C4-2B (cell line): ENCODE data around the gene MAK.

ENCODE experiments used
- ZFX ChIP-seq: fragments of 450-650 bp; IDR thresholded peaks from 2 replicates; pipeline ENCODE4 v1.6.1; 2017
- TF ChIP-seq, protein P1 (sequence below): fragments of 450-650 bp; conservative IDR thresholded peaks from 2 replicates; pipeline ENCODE4 v1.5.1; 2017; ENCODE audit warnings: mild to moderate bottlenecking

DNA sequence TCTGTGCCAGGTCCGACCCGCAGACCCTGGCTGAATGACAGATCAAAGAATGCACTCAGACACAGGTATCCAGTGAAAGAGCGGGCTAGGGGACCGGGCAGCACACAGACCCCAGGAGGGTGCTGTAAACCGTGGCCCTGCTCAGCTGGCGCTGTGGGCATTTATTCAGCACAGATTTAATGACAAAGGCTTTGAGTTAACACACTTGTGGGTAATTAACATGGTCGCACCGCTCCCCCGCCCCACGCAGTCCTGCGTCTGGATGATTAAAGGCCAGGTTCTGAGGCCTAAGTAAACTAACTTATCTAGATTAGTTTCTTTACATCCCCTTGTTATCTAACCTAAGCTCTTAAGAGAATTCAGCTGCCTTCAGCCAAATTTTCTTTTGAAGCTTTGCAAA, 3.5 kb downstream of the MAK start:
- TF ChIP-seq, protein P1, sequence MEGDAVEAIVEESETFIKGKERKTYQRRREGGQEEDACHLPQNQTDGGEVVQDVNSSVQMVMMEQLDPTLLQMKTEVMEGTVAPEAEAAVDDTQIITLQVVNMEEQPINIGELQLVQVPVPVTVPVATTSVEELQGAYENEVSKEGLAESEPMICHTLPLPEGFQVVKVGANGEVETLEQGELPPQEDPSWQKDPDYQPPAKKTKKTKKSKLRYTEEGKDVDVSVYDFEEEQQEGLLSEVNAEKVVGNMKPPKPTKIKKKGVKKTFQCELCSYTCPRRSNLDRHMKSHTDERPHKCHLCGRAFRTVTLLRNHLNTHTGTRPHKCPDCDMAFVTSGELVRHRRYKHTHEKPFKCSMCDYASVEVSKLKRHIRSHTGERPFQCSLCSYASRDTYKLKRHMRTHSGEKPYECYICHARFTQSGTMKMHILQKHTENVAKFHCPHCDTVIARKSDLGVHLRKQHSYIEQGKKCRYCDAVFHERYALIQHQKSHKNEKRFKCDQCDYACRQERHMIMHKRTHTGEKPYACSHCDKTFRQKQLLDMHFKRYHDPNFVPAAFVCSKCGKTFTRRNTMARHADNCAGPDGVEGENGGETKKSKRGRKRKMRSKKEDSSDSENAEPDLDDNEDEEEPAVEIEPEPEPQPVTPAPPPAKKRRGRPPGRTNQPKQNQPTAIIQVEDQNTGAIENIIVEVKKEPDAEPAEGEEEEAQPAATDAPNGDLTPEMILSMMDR, result no peak
- TF ChIP-seq ZFX, result no peak
